Measurements from ENCODE around the gene CPT1A. TPM values are rescaled to one million over a fixed set of nuclear protein-coding genes. Genes with fewer than 3 reads are reported as not detected.
A peak's percentile ranks its signal among the peaks of the same experiment; 100 is the strongest.

CPT1A gene
- polyA plus RNA-seq, 1 experiment = 29.8 TPM

- no peaks in the 10 kb centered on the region for H3K27me3 ChIP-seq (ENCODE audit: control insufficient read depth, insufficient read depth, low read length)
- DNase-seq (ENCODE audit: low read depth) = no peak
- TF ChIP-seq CTCF (IDR thresholded peaks at IDR 0.05; ENCODE audit: insufficient read depth, low read depth, low read length) = no peak
- H3K36me3 ChIP-seq (ENCODE audit: control insufficient read depth, insufficient read depth, low read length) = peaks cover 17% of the 10 kb centered on the region
- ChIA-PET CTCF (interaction anchor here (1.7 kb wide), 1 partner anchor 12 kb away, joined by 10 read pairs; no protein-coding TSS in a partner anchor), POLR2A (no interaction called here)
- no peak overlapping the region for H3K4me3 ChIP-seq (ENCODE audit: low read depth, low read length)
Observed at GRCh38 chr11:68810164-68810563, 31.6 kb downstream of the CPT1A start.

GRCh38 chr11:68809506-68809905 lies 32.2 kb downstream of the CPT1A start:
- CTCF ChIA-PET = interaction anchor here (1.7 kb wide), 1 partner anchor 11 kb away, joined by 10 read pairs; no protein-coding TSS in a partner anchor
- H3K27me3 ChIP-seq (ENCODE audit: control insufficient read depth, insufficient read depth, low read length) = no peaks in the 10 kb centered on the region
- H3K4me3 ChIP-seq (ENCODE audit: low read depth, low read length) = no peak overlapping the region
- no peak for TF ChIP-seq CTCF (IDR thresholded peaks at IDR 0.05; ENCODE audit: insufficient read depth, low read depth, low read length)
- H3K36me3 ChIP-seq (ENCODE audit: control insufficient read depth, insufficient read depth, low read length) = peaks cover 20% of the 10 kb centered on the region
- POLR2A ChIA-PET = no interaction called here
- no peak for DNase-seq (ENCODE audit: low read depth)

GRCh38 chr11:68808787-68809186 lies 32.9 kb downstream of the CPT1A start:
- Histone ChIP-seq H3K36me3 (ENCODE audit: control insufficient read depth, insufficient read depth, low read length) (peaks cover 21% of the 10 kb centered on the region), H3K27me3 (ENCODE audit: control insufficient read depth, insufficient read depth, low read length) (no peaks in the 10 kb centered on the region), H3K4me3 (ENCODE audit: low read depth, low read length) (no peak overlapping the region)
- CTCF ChIA-PET = interaction anchor here (1.1 to 1.7 kb wide), 2 partner anchors 10 to 192 kb away, joined by 3 to 10 read pairs; no protein-coding TSS in a partner anchor
- DNase-seq (ENCODE audit: low read depth) = no peak
- TF ChIP-seq CTCF (IDR thresholded peaks at IDR 0.05; ENCODE audit: insufficient read depth, low read depth, low read length) = no peak
- POLR2A ChIA-PET = no interaction called here

GRCh38 chr11:68806931-68807844 lies 34.5 kb downstream of the CPT1A start:
- no peak for TF ChIP-seq CTCF (IDR thresholded peaks at IDR 0.05; ENCODE audit: insufficient read depth, low read depth, low read length)
- DNase-seq (ENCODE audit: low read depth) = peak; percentile 31
- no peaks in the 10 kb centered on the region for H3K27me3 ChIP-seq (ENCODE audit: control insufficient read depth, insufficient read depth, low read length)
- H3K4me3 ChIP-seq (ENCODE audit: low read depth, low read length) = no peak overlapping the region
- POLR2A ChIA-PET = no interaction called here
- CTCF ChIA-PET = interaction anchor here (1.1 kb wide), 1 partner anchor 194 kb away, joined by 3 read pairs; no protein-coding TSS in a partner anchor
- peaks cover 16% of the 10 kb centered on the region for H3K36me3 ChIP-seq (ENCODE audit: control insufficient read depth, insufficient read depth, low read length)

GRCh38 chr11:68804786-68805185 lies 36.9 kb downstream of the CPT1A start:
- Histone ChIP-seq H3K4me3 (ENCODE audit: low read depth, low read length) (no peak overlapping the region), H3K36me3 (ENCODE audit: control insufficient read depth, insufficient read depth, low read length) (peaks cover 16% of the 10 kb centered on the region), H3K27me3 (ENCODE audit: control insufficient read depth, insufficient read depth, low read length) (no peaks in the 10 kb centered on the region)
- CTCF ChIA-PET = no interaction called here
- POLR2A ChIA-PET = no interaction called here
- no peak for TF ChIP-seq CTCF (IDR thresholded peaks at IDR 0.05; ENCODE audit: insufficient read depth, low read depth, low read length)
- no peak for DNase-seq (ENCODE audit: low read depth)
